GM13976 (cell line): ENCODE measurements around the gene ZMIZ1.

Experiments
- DNase-seq: peaks from one replicate; pipeline ENCODE4 v3.0.0; 2012; ENCODE audit warnings: low spot score
- in situ Hi-C: fragments of 300-500 bp; cut with MboI; formaldehyde crosslinking; loops from one replicate; pipeline ENCODE4 v1.12.0; 2022; ENCODE audit warnings: low sequenced_read_pairs, mixed read lengths, inconsistent platforms; ENCODE audit not compliant: unreplicated experiment
- TF ChIP-seq, protein P1 (sequence below): IDR thresholded peaks from 2 replicates; pipeline ENCODE4 v1.5.1; 2012; ENCODE audit warnings: borderline replicate concordance, mild to moderate bottlenecking; ENCODE audit not compliant: insufficient read depth; ENCODE audit errors: extremely low read depth, missing control alignments, control extremely low read depth

The ZMIZ1 gene

DNA sequence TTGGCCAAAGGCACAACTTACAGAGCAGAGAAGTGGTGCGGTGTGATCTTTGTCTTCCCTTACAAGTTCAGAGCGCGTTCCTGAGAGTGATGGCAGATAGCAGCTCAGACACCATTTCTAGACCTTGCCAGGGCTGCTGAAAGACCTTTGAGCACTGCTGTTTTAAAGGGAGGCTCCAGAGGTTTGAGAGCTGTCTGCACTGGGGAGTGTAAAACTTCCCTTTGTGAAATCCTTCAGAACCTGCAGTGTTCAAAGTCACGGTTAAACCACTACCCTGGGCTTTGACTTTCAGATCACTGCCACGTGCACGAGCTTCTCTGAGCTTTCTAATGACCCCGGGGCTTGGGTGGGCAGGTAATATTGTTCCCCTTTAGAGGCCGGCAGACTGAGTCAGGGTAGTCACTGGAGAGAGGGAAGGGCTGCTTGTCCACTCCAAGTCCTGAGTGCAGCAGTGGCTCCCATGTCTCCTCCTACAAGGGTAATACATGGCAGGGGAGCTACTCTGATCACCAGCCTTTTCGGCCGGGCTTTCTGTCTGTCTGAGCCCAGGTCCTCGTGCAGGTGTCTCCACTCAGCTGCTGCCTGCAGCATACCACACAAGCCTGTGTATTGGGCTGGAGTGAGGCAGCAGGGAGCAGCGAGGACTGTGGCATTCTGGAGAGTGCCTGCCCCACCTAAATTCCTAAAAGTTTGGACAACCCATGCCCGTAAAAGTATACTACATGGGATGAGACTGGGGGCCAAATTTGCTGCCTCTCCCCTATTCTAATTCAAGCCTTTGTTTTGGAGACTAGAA, 63.3 kb downstream of the ZMIZ1 start:
- no peak for DNase-seq
- in situ Hi-C loops, result no loop called here
- TF ChIP-seq, protein P1, sequence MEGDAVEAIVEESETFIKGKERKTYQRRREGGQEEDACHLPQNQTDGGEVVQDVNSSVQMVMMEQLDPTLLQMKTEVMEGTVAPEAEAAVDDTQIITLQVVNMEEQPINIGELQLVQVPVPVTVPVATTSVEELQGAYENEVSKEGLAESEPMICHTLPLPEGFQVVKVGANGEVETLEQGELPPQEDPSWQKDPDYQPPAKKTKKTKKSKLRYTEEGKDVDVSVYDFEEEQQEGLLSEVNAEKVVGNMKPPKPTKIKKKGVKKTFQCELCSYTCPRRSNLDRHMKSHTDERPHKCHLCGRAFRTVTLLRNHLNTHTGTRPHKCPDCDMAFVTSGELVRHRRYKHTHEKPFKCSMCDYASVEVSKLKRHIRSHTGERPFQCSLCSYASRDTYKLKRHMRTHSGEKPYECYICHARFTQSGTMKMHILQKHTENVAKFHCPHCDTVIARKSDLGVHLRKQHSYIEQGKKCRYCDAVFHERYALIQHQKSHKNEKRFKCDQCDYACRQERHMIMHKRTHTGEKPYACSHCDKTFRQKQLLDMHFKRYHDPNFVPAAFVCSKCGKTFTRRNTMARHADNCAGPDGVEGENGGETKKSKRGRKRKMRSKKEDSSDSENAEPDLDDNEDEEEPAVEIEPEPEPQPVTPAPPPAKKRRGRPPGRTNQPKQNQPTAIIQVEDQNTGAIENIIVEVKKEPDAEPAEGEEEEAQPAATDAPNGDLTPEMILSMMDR, result no peak

DNA sequence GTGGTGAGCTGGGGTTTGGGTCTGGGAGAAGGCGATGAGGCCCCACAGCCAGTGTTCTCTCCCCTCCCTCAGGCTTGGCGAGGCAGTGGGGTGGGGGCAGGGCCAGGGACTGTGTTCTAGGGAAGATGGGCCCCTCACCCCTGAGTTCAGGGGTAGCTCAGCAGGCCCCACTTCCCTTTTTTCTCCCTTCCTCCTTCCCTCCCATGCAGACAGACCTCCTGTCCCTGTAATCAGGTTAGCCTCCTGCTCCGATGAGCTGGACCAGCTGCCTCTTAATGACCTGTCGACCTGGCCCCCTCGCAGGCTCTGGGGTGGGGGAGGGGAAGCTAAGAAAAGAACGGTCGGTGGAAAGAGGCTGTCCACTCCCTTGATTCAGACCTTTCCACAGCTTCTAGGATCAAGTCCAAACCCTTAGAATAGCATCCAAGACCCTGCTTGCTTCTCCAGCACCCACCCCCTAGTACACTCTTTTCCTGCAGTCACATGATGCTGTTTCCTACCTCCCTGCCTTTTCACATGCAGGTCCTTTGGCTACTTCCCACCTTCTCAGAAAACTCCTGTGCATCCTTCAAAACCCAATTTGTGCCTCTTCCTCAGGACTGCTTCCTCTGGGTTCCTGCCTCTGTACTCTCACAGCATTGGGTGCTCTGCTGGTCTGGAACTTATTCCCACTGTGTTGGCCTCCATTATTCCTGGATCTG, 64.1 kb downstream of the ZMIZ1 start:
- in situ Hi-C loops, result no loop called here
- TF ChIP-seq, protein P1, result no peak
- DNase-seq, result no peak

DNA sequence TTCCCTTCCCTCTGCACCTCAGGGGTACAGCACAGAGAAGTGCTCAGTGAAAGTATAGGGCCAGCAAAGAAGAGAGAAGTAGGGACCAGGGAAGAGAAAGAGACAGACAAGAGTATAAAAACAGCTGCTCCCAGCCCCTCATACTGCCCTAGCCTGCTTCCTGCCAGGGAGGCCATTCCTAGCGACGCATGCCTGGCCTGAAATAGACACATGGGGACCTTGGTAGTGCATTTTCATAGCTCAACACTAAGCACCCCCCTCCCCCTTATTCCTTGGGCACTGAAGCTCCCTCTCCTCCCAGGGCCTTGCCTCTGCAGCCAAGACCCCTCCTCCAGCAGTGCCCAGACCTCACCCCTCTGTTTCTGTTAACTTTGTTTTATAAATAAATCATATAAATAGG, 64.7 kb downstream of the ZMIZ1 start:
- TF ChIP-seq, protein P1, result no peak

DNA sequence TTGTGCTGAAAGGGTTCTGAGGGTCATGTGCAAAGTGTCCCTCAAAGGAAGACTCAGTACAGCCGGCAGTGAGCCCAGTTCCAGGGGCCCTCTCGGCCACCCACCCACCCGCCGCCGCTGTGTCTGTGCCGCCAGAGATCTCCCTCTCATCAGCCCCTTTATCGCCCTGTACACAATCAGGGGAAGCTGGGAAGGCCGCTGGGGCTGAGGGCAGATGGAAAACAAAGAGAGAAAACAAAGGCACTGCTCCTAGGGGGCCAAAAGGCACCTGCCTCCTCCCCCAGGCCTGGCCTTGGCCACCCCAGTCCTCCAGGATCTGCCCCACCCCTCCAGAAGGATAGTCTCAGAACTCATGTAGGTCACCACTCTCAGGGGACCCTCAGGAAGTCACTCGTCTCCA, 67.0 kb downstream of the ZMIZ1 start:
- DNase-seq, result no peak
- in situ Hi-C loops, result no loop called here
- TF ChIP-seq, protein P1, result no peak

More for the DNA sequence above, 64.7 kb downstream of the ZMIZ1 start:
- no peak for DNase-seq
- in situ Hi-C loops, result no loop called here

DNA sequence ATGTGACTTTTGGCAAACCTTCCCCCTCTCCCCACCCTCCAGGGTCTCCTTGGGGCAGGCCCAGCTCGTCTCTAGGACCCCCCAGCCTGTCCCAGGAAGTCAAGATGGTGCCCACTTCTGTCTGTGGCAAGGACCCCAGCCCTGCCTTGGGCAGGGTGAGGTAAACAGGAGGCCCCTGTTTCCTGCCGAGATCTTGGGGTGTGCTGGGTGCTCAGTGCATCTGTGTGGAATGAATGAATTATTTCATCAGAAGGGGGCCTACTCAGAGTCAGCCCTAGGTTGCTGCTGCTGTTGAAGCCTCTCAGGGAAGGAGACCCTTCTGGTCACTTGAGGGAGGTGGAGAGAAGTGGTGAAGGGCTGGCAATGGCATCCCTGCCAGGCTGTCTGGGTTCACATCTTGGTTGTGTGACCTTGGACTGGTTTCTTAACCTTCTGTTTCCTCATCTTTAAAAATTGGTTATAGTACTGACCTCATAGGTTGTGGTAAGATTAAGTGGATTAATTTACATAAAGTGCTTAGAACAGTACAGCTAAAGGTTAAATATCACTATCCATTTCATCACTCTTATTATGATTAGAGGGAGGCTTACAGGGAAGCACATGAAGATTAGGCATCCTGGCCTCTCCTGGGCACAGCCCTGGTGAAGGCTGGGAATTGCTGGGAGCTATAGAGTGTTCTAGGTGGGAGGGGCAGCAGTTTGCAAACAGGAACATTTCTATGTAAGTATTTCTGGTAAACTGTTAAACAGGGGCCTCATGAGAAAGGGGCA, 67.7 kb downstream of the ZMIZ1 start:
- TF ChIP-seq, protein P1, result no peak
- DNase-seq, result no peak
- in situ Hi-C loops, result no loop called here

DNA sequence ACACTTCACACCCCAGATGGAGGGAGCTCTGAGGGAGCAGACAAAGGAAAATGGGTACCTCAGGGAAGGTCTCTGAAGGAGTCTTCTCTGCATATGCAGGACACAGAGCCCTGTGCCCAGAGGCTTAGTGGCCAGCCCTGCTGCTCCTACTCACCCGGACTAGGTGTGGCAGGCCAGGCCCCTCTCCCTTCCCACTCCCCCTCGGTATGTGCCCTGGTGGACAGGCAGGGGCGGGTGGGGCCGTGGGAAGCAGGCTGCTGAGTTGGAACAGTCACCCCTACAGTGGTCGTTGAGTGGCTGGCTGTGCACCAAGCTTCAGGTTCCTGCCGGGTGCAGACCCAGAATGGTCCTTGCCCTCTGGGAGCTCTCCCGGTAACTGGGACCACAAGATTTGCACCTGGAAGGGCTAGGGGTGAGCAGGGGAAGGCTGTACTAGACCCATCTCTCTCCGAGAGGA, 68.6 kb downstream of the ZMIZ1 start:
- DNase-seq, result no peak
- in situ Hi-C loops, result no loop called here
- TF ChIP-seq, protein P1, result no peak
